Measurements from ENCODE around the gene FGFR4. TPM values are rescaled to one million over a fixed set of nuclear protein-coding genes. Genes with fewer than 3 reads are reported as not detected.

Gene FGFR4
- total RNA-seq, 1 experiment from 2014 or later = 14.7 TPM

DNA sequence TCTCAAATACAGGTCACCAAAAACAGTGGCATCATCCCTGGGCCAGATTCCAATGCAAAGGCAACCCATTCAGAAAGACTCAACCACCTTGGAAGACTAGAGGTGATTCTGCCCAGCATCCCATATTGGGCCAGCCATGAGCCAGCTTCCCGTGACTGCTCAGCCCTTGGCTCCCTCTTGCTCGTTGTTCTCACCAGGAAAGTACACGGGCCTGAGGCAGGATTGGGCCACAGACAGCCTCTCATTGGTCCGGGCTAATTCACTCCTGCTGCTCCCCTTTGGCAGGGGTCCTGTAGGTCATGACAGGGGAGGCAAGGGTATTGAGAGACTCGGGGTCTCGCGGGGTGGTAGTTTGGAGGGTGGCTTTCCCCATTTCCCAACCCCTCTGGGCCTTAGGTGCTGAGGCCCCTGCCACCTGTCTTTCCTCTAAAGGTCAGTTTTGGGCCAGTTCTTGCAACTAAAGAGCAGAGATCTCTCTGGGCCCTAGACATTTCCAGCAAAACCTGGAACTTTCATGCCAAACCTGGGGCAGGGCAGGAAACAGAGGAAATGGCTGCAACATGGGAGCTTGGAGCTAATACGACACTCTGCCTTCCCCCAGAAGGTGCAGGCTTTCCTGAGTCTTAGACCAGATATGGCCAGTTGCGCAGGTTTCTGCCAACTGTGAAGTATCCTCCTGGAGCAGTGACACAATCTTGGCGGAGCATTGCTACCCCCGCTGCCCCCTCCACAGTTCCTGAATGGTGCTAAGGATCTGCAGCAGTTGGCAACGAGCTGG, 22.0 kb upstream of the FGFR4 start:
- Histone ChIP-seq H3K4me2 (no peak overlapping the region), H3K79me2 (ENCODE audit: low read depth) (no peaks in the 10 kb centered on the region), H3K4me1 (replicated peaks; ENCODE audit: insufficient read depth) (no peaks in the 10 kb centered on the region), H3K9me3 (ENCODE audit: insufficient read depth, low read depth) (no peaks in the 10 kb centered on the region), H3K36me3 (ENCODE audit: low read depth) (no peaks in the 10 kb centered on the region), H3K27me3 (ENCODE audit: insufficient read depth, low read depth) (no peaks in the 10 kb centered on the region), H4K20me1 (ENCODE audit: insufficient read depth) (no peaks in the 10 kb centered on the region), H2AFZ (no peak overlapping the region), H3K27ac (no peak overlapping the region), H3K9me2 (ENCODE audit: insufficient read depth) (no peaks in the 10 kb centered on the region), H3K4me3 (no peak overlapping the region), H3F3A (ENCODE audit: insufficient read depth, low read depth) (no peaks in the 10 kb centered on the region)
- POLR2A ChIA-PET (ENCODE audit: unreplicated experiment) = no interaction called here
- CTCF ChIA-PET = interaction anchor here (0.9 kb wide), 1 partner anchor 16 kb away, joined by 4 read pairs; no protein-coding TSS in a partner anchor
- TF ChIP-seq, protein P1, sequence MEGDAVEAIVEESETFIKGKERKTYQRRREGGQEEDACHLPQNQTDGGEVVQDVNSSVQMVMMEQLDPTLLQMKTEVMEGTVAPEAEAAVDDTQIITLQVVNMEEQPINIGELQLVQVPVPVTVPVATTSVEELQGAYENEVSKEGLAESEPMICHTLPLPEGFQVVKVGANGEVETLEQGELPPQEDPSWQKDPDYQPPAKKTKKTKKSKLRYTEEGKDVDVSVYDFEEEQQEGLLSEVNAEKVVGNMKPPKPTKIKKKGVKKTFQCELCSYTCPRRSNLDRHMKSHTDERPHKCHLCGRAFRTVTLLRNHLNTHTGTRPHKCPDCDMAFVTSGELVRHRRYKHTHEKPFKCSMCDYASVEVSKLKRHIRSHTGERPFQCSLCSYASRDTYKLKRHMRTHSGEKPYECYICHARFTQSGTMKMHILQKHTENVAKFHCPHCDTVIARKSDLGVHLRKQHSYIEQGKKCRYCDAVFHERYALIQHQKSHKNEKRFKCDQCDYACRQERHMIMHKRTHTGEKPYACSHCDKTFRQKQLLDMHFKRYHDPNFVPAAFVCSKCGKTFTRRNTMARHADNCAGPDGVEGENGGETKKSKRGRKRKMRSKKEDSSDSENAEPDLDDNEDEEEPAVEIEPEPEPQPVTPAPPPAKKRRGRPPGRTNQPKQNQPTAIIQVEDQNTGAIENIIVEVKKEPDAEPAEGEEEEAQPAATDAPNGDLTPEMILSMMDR (conservative IDR thresholded peaks at IDR 0.05) = no peak
- TF ChIP-seq EZH2 (IDR thresholded peaks at IDR 0.05; ENCODE audit: low read depth) = no peak
- intact Hi-C loops (cut with micrococcal nuclease; ENCODE audit: unreplicated experiment) = no loop called here
- no peak for DNase-seq
- no TSS peak for BruUV-seq (replicated peaks)

DNA sequence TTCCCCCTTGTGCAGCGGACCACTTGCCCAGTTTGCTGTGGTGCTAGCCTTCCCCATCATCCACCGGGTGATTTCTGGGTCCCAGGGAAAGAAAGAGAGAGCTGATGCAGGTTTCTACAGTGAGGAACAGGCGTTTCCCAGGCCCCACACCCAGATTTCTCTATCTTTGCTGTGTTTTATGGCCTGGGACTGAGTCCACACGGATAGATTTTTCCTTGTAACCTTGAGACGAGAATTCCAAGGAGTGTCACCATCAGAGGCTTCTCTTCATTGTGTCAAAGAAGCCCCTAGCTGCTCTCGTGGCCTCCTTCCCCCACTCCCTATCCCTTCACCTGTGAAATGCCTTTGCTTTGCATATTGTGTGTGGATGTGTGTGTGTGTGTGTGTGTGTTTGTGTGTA, 21.2 kb upstream of the FGFR4 start:
- Histone ChIP-seq H3K4me3 (no peak overlapping the region), H3F3A (ENCODE audit: insufficient read depth, low read depth) (no peaks in the 10 kb centered on the region), H2AFZ (no peak overlapping the region), H3K79me2 (ENCODE audit: low read depth) (no peaks in the 10 kb centered on the region), H3K9me3 (ENCODE audit: insufficient read depth, low read depth) (no peaks in the 10 kb centered on the region), H3K4me1 (replicated peaks; ENCODE audit: insufficient read depth) (no peaks in the 10 kb centered on the region), H3K4me2 (no peak overlapping the region), H3K9me2 (ENCODE audit: insufficient read depth) (no peaks in the 10 kb centered on the region), H4K20me1 (ENCODE audit: insufficient read depth) (no peaks in the 10 kb centered on the region), H3K36me3 (ENCODE audit: low read depth) (no peaks in the 10 kb centered on the region), H3K27ac (no peak overlapping the region), H3K27me3 (ENCODE audit: insufficient read depth, low read depth) (no peaks in the 10 kb centered on the region)
- CTCF ChIA-PET = no interaction called here
- BruUV-seq (replicated peaks) = no TSS peak
- TF ChIP-seq, protein P1 (conservative IDR thresholded peaks at IDR 0.05) = no peak
- TF ChIP-seq EZH2 (IDR thresholded peaks at IDR 0.05; ENCODE audit: low read depth) = no peak
- POLR2A ChIA-PET (ENCODE audit: unreplicated experiment) = no interaction called here
- intact Hi-C loops (cut with micrococcal nuclease; ENCODE audit: unreplicated experiment) = no loop called here
- no peak for DNase-seq

DNA sequence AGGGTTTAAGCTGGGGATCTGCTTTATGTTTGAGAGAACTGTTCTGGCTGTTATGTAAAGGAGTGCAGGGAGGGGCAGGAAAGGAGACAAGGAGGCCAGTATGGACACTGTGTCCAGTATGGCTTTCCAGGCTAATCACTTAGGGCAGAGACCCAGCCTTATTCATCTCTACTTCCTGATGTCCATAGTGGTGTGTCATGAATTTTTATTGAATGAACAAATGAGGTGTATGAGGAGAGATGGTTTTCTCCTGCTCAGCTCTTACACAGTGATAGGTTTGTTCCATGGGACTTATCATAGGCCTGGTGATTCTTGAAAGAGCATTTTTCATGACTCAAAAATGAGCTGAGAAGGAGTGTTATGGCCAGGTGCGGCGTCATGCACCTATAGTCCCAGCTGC, 20.5 kb upstream of the FGFR4 start:
- ChIA-PET POLR2A (ENCODE audit: unreplicated experiment) (no interaction called here), CTCF (no interaction called here)
- intact Hi-C loops (cut with micrococcal nuclease; ENCODE audit: unreplicated experiment) = no loop called here
- H3K4me2 ChIP-seq = no peak overlapping the region
- H3K4me3 ChIP-seq = no peak overlapping the region
- no peak for DNase-seq
- TF ChIP-seq EZH2 (IDR thresholded peaks at IDR 0.05; ENCODE audit: low read depth) = no peak
- TF ChIP-seq, protein P1 (conservative IDR thresholded peaks at IDR 0.05) = no peak
- H3F3A ChIP-seq (ENCODE audit: insufficient read depth, low read depth) = no peaks in the 10 kb centered on the region
- no peaks in the 10 kb centered on the region for H3K79me2 ChIP-seq (ENCODE audit: low read depth)
- no peaks in the 10 kb centered on the region for H4K20me1 ChIP-seq (ENCODE audit: insufficient read depth)
- no peaks in the 10 kb centered on the region for H3K4me1 ChIP-seq (replicated peaks; ENCODE audit: insufficient read depth)
- no peak overlapping the region for H2AFZ ChIP-seq
- no peaks in the 10 kb centered on the region for H3K9me2 ChIP-seq (ENCODE audit: insufficient read depth)
- H3K36me3 ChIP-seq (ENCODE audit: low read depth) = no peaks in the 10 kb centered on the region
- no peak overlapping the region for H3K27ac ChIP-seq
- H3K27me3 ChIP-seq (ENCODE audit: insufficient read depth, low read depth) = no peaks in the 10 kb centered on the region
- no TSS peak for BruUV-seq (replicated peaks)
- no peaks in the 10 kb centered on the region for H3K9me3 ChIP-seq (ENCODE audit: insufficient read depth, low read depth)
